Stimulated activated CD8-positive, alpha-beta memory T cell treated with anti-CD3 and anti-CD28 coated beads, Interleukin-15, amount 100 ng/mL, for 48 hours (primary cell): Measurements from ENCODE around the gene RBM28.
"Not testable (repeated sequence)": the region's sequence is repeated elsewhere in the genome, so short reads cannot be mapped to it uniquely, and the experiment has no call there.

ENCODE experiments used
- DNase-seq, 2 donors: peaks; one replicate each; pipeline ENCODE4 v3.0.0-alpha.2; 2020; ENCODE audit warnings: low read depth in 2 of 2

The RBM28 gene

DNA sequence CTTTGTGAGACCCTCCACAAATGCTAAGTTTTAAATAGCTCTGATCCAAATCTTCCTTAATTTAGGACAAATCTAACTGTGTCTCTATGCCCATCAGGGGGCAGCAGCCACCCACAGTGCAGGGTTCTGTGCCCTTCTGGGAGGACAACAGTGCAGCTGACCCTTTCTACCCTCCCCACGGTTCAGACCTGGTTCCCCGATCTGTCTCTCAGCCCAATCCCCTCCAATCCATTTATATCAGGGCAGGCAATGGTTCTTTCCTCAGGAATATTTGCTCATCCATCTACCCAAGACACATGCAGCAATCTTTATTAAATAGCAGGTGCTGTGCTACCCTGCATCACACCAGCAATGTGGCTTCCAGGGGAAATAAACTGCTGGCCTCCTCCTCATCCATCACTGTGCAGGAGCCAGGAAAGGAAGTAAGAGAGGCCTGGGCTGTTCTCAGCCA lies 4.0 kb upstream of the RBM28 start:
- DNase-seq = peak in 1 of 2 donors; percentile 30

DNA sequence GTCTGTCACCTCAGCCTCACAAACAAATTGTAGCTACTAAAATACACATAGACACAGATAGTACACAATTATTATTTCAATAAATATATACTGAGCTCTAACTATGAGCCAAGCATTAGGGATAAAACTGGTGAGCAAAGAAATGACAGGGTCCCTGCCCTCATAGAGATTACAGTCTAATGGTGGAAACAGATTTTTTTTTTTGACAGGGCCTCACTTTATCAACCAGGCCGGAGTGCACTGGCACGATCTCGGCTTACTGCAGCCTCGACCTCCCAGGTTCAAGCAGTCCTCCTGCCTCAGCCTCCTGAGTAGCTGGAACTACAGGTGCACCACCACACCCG lies 695 bp upstream of the RBM28 start:
- DNase-seq = no peak

DNA sequence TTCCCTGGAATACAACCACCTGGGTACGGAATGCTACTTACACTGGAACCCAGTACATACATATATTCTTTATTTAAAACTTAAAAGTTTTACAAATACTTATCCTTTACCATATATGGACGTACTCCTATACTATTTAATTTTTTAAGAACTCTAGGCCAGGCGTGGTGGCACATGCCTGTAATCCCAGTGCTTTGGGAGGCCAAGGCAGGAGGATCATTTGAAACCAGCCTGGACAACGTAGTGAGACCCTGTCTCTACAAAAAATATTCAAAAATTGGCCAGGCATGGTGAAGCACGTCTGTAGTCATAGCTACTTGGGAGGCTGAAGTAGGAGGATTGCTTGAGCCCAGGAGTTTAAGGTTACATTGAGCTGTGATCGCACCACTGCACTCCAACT lies 2.0 kb downstream of the RBM28 start:
- DNase-seq = no peak

DNA sequence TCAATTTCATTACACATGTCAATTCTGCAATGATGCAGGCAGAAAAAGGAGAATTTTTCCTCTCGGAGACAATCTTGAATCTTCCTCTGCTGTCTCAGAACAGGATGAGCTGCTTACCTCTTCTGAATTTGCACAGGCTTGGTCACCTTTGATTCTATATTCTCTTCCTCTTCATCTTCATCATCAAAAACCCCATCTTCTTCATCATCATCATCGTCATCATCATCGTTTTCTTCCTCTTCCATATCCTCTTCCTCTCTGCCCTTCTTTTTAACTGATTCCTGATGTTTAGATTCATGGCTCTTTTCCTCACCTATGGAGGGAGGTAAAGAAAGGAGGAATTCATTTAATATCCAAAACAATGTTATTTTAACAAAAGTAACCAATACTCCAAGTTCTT lies 8.0 kb downstream of the RBM28 start:
- DNase-seq = no peak

DNA sequence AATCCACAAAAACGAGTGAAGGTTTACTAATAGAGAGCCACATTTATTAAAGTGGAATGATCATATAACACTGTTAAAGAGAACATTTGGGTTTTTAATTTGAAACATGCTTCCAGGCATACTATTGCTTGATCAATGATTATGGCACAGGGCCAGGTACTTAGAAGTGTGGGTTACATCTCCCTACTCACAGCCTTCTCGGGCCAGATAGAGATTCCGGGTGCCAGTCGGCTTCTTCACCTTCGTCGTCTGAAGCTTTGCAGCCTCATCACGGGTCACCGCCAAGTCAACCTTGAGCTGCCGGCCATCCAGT lies 19.4 kb downstream of the RBM28 start:
- no peak for DNase-seq

DNA sequence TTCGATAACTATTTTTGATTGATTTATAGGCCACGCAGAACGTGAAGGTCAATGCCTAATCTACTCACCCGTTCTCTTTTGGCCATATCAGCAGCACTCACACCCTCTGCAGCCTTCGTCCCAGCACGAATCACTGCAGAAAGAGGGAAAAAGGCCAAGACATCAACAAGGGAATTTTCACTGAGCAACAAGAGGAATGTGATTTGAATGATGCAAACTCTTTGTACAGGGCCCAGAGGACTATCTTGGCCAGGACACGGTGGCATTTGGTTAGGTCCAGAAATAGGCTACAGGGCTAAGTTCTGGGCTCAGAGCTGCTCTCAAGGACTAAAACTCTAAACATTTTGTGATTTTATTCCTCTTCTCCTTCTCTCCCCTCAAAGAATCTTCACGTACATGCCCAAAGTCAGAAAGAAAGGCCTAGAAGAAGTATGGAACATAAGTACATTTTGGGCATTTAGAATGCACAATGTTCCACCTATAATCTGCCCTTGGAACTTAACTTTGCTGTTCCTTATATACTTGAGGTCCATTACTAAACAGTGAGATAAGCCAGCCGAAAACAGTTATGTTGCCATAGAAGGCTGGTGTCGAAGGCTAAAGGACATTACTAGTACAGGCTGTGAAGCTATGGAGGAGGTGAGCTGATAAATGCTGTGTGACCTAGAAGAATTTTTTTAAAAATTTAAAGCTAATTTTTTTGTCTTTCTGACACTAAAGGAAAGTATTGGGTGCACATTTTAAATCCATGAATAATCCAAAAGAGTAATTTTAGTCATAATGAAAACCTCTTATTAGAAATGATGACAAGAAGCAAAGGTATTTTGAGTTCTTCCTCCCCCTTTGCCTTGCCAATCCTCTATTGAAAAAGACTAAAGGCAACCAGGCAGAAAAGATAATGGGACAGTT lies 20.0 kb downstream of the RBM28 start:
- no peak for DNase-seq

DNA sequence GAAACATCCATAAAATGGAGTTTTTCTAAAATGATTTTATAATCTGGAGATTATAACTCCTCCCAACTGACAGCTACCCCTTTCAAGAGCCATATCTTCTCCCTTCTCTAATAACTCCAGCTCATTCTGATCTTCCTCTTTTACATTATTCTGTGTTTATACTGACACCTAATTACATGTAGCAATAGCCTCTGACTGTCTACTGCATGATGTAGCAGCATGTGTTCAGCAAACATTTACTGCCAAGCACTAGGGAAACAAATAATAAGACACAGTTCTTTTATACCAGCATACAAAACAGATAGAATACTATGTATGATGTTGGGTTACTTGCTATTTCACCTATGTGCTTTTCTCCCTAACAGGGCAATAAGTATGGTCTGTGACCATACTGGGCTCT lies 20.7 kb downstream of the RBM28 start:
- no peak for DNase-seq

DNA sequence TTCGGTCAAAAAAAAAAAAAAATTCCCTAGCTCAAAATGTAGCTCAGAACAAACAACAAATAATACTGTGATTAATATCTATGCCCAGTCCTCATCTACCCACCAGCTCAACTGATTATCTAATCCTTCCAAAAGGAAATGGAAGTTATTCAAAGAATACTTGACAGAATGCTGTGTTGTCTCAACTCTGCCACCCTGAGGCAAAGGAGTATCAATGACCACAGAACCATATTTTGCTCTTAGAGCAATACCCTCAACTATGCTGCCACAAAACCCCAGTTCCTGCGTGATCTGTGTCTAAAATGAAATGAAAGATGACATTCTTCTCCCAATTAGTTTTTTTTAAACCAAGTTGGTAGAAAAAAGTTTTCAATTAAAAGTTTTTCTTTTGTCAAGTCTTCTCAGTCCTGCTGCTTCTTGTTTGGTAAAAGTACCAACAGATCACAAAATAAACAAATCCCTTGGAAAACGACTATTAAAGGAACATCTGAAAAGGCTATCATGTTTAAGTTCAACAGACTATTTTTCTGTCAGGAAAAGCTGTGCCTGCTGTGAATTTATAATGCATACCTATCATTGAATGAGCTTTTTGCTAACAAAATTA lies 21.6 kb downstream of the RBM28 start:
- no peak for DNase-seq

DNA sequence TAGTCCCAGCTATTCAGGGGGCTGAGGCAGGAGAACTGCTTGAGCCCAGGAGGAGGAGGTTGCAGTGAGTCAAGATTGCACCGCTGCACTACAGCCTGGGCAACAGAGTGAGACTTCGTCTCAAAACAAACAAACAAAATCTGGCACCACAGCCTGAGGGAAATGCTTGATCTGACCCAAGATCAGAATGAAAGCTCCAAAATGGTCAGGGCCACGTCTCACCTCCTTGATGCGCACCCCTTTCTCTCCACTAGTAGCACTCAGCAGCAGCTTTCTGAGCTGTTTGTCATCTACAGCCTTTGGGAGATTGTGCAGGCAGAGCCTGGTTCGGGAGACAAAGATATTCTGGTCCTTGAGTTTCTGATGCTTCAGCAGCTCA lies 22.7 kb downstream of the RBM28 start:
- DNase-seq = no peak

DNA sequence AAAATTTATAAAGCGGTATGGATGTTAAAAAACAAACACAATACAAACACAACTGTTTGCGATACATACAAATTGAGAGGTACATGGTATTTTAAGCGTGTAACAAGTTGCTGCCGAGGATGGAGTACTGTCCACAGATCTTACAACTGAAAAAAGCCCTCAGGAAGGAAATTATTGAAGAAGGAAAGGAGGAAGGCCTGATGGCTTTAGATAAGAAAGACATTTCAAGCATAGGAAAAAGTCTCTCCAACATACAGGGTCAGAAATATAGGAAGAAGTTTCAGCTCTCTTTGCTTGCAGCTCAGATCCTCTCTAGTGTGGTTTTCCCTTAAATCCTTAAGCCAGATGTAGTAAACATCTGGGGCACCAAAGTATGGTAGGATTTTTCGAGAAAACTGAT lies 25.0 kb downstream of the RBM28 start:
- DNase-seq = no peak

DNA sequence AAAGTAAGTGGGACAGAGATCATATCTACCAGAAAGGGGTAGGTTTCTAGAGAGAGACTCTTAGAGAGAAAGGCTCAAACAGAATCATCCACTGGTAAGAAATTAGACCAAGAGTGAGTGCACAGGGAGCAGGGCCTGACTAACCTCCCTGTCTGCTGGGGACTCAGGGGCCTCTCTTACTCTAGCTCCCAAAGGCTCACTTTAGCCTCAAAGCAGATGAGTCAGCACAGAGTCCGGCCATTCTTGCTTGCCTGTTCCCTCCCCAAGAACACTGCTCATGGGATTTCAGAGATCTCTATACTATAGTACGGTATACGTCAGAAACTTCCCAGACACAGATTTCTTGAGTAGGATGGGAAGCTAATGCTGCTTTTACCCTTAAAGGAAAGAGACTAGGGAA lies 32.7 kb downstream of the RBM28 start:
- DNase-seq = no peak

DNA sequence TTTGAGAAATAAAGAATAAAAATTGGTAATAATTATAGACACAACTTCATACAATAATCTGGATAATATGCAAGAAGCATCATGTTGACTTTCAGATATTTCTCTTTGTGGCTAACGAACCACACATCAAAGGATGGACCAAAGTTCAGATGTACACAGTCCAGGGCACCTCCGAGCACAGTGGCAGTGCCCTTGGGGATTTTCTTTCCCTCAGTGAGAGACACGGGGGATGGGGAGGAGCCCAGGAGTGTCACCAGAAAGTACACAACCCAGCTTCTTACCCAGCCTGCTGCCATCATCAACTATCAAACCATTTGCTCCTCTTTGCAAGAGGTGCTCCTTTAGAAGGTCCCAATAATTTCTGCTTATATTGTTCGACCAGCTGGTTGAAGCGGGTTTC lies 33.2 kb downstream of the RBM28 start:
- DNase-seq = no peak

DNA sequence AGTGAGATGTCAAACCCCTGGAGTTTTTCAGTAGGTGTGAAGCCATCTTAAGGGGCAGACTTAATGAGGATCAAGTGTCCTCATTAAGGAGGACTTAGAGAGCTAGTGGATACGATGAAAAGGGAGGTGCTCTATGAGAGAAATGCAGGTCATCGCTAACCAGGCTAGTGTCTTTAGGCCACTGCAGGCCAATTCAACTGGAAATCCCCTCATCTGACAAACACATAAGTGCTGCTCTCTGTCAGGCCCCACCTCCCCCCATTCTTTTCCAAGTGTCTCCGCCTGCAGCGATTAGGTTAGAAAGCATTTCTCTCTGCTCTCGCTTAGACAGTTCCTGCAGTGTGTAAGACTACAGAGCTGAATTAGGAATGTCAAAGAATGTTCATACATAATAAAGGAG lies 33.7 kb downstream of the RBM28 start:
- no peak for DNase-seq

DNA sequence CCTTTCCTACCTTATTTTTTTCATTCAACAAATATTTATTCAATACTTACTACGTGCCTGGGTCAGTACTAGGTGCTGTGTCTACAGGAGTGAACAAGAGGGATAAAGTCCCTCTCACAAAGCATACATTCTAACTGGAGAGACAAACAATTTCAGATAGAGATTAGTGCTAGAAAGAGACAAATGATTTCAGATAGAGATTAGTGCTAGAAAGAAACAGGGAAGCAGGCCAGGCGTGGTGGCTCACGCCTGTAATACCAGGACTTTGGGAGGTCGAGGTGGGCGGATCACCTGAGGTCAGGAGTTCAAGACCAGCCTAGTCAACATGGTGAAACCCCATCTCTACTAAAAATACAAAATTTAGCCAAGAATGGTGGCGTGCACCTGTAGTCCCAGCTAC lies 34.6 kb downstream of the RBM28 start:
- DNase-seq = no peak

DNA sequence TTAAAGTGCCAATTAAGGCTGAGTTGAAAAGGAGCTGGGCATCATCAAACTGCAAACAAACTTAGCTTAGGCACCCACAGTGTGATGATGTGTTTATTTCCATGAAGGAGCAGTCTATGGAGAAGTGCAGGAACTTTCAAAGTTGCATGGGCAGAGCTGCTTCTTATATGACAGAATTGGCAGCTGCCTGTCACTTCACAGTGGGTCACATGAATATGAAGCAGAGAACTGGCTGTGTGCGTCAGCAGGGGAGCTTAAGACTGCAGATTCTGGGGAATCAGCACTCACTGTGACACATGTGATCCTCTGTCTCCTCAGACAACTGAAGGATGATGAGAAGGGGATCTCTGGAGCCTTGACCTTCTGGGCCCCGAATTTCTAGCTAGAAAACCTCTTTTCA lies 36.6 kb downstream of the RBM28 start:
- no peak for DNase-seq

DNA sequence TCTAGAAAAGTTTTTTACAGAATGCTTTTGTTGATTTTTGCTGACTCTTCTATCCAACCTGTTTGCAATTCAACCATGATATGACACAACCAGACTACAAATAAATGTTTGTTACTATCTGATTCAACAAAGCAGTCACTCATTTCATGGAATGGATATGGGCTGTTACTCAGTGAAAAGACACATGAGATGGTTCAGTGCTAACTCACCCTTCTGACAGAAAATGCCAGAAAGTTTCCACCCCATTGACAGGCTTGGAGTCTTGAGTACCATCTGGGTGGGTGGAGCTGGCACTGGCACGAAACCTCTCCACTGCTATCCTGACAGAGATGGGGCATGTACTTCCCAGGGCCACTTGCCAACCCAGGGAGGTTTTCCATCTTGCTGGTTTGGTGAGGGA lies 39.5 kb downstream of the RBM28 start:
- no peak for DNase-seq

DNA sequence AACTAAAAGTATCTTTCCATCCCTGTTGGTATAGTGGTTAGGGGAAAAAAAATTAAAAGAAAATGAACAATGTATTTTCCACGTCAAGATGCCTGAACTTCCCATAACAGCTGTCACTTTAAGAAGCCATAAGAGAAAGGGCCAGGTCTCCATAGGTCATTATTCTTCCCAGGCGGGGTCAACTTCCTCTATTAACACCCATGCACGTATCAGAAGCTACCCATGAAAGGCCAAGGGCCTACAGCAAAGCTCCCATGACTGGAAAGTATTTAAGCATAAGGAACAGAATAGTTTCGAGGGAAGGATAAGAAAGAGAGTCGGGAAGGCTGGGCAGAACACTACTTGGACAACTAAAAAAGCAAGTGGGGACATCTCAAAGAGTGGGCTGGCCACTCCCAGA lies 40.1 kb downstream of the RBM28 start:
- DNase-seq = no peak

DNA sequence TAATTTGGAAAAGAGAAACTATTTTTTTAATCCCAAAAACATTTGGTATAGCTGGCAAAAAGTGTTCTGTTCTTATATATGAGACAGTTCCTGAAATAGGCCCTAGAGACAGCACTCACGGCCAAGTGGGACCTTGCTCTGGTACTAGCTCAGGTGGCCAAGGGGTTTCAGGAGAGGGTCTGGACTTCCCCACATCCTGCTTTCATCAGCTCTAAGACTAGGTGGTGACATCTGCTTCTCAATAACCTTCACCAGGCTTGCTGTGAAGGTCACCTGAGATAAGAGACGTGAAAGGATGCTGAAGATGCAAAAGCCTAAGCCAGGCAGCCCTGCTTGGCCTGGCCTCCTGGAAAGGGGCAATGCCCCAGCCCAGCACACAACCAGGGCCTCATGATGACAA lies 40.6 kb downstream of the RBM28 start:
- DNase-seq = no peak

DNA sequence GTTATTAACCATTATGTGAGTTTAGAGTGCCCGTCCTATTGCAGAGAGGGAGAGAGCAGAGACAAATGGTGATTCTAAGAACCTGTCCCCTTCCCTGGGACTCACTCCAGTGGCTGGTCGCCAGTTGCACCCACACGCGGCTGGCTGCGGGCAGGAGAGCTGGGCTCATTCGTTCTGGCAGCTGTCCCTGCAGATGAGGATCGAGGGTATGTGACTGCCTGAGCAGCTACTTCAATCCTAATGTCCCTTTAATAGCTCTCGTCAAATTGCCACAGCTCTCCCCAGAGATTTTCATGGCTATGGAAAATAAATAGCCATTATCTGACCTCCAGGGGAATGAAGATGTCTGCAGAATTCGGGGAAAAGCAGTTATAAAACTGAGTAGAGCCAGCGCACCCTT lies 41.6 kb downstream of the RBM28 start:
- DNase-seq = no peak

DNA sequence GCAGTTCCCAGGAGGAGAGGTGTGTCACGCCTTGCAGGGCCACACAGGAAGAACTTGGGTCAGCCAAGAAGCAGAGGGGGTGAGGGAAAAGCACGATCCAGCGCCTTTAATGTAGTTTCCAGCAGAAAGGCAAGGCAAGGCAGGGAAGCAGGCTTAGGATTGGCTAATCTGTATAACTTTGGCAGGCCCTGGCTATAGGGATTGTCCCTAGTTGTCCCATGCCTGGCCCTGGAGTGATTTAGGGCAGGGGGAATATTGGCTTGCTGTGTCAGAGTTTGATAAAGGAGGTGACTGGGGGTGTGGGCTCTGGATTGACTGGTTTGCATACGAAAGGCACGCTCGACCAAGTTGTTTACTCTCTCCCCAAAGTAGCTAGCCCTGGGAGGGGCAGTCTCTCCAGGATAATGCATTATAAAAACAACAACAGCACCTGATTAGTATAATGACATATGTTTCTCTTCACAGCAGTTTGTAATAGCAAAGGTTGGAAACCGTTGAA lies 44.5 kb downstream of the RBM28 start:
- no peak for DNase-seq

DNA sequence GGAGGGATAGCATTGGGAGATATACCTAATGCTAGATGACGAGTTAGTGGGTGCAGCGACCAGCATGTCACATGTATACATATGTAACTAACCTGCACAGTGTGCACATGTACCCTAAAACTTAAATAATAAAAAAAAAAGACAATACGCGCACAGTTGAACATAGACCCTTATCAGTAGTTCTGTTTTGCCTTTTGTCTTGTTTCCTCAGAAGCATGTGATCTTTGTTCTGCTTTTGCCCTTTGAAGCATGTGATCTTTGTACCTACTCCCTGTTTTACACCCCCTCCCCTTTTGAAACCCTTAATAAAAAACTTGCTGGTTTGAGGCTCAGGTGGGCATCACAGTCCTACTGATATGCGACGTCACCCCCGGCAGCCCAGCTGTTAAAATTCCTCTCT lies 45.7 kb downstream of the RBM28 start:
- not testable (repeated sequence) for DNase-seq

DNA sequence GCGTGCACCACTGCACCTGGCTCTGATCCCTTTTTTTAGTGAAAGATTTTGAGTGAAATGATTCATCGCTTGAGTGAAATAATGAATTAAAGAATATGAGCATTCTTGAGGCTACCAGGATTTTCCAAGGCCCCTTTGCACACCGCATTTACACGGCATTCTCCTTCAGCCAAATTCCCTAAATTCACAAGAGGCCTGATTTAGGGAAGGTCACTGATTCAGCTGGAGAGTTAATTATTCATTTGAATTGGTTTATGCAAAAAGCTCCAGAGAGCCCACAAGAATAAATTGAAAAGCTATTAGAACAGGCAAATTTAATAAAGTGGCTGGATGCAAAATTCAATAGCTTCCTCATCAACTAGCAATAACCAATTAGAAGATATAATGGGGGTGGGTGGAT lies 56.2 kb downstream of the RBM28 start:
- no peak for DNase-seq

DNA sequence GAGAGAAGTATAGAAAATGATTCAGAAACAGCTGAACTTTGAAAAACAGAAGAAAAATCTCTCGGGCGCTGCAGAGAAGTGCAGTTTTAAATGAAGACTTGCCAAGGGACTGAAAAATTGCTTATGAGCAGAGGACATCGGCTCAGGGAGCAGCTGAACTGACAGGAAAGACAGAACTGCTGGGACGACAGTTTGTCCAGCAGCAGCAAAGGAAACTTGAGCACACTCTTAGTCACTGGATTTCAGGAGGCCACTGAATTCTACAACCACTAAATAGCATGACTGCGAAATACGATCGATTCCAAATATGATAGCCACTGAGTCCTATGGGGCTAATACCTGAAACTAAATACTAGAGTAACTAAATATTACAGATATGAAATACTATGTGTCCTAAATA lies 59.6 kb downstream of the RBM28 start:
- no peak for DNase-seq
